OCI-LY3 (cell line): ENCODE measurements around the gene SH3BP5L.
A peak's percentile ranks its signal among the peaks of the same experiment; 100 is the strongest.

ENCODE experiments used
- H2AFZ ChIP-seq: fragments of 200-600, 300-600 bp; shearing (Covaris generic); 2 replicates; pipeline ENCODE4 v1.6.0; 2014; ENCODE audit warnings: antibody characterized with exemption, low read depth, low read length
- H3K27ac ChIP-seq: fragments of 200-600, 300-600 bp; sonication (generic); 2 replicates; pipeline ENCODE4 v1.5.1; 2014; ENCODE audit warnings: mild to moderate bottlenecking, low read length, moderate library complexity, mixed read lengths
- H3K27me3 ChIP-seq: fragments of 200-600, 300-600 bp; sonication (generic); 2 replicates; pipeline ENCODE4 v1.6.1; 2014; ENCODE audit warnings: low read depth, low read length, mixed read lengths
- H3K36me3 ChIP-seq: fragments of 200-600, 300-600 bp; sonication (generic); replicated peaks from 2 replicates; pipeline ENCODE3; 2014; ENCODE audit warnings: low read depth, low read length, mixed read lengths
- H3K4me1 ChIP-seq: fragments of 300-600, 200-600 bp; sonication (generic); 2 replicates; pipeline ENCODE4 v1.6.1; 2014; ENCODE audit warnings: low read length, mixed read lengths
- H3K4me2 ChIP-seq: fragments of 200-600, 300-600 bp; sonication (generic); 2 replicates; pipeline ENCODE4 v1.6.1; 2014; ENCODE audit warnings: low read length, mixed read lengths
- H3K4me3 ChIP-seq: fragments of 300-600, 200-600 bp; sonication (generic); 2 replicates; pipeline ENCODE4 v1.5.1; 2014; ENCODE audit warnings: antibody characterized with exemption, mild to moderate bottlenecking, low read length, moderate library complexity
- H3K79me2 ChIP-seq: fragments of 300-600, 200-600 bp; shearing (Covaris generic); 2 replicates; pipeline ENCODE4 v1.6.1; 2014; ENCODE audit warnings: mild to moderate bottlenecking, low read length, mixed read lengths
- H3K9ac ChIP-seq: fragments of 300-600, 200-600 bp; shearing (Covaris generic); 2 replicates; pipeline ENCODE4 v1.6.0; 2014; ENCODE audit warnings: mild to moderate bottlenecking, low read length, moderate library complexity
- H3K9me3 ChIP-seq: fragments of 200-600, 300-600 bp; shearing (Covaris generic); 2 replicates; pipeline ENCODE4 v1.6.1; 2014; ENCODE audit warnings: low read length, mixed read lengths; ENCODE audit not compliant: insufficient read depth
- H4K20me1 ChIP-seq: fragments of 200-600, 300-600 bp; sonication (generic); 2 replicates; pipeline ENCODE4 v1.6.1; 2016; ENCODE audit warnings: low read length, mixed read lengths; ENCODE audit not compliant: insufficient read depth
- CTCF ChIP-seq: fragments of 200-600, 300-600 bp; sonication (generic); IDR thresholded peaks from 2 replicates; pipeline ENCODE4 v1.5.1; 2014; ENCODE audit warnings: antibody characterized with exemption, low read length, low read depth
- EZH2phosphoT487 ChIP-seq: fragments of 200-600 bp; shearing (Covaris generic); IDR thresholded peaks from 2 replicates; pipeline ENCODE4 v1.6.1; 2018; ENCODE audit warnings: antibody characterized with exemption, mixed run types, low read depth

Gene SH3BP5L

DNA sequence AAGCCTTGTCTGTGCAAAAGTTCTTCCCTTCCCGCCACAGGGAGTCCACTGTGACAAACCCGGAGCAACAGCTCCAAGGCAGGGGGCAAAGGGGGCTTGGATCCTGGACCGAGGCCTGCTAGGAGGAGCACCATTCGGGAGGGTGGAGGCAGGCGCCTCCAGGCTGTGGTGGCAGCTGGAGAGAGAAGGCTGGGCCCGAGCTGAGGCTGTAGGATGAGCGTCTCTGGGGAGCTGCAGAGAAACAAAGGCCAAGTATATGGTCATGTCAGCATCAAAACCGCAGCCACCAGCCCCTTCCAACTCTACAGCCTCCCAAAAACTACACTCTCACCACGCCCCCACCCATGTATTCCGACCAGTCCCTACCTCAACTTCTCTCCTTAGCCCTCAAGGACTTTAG, 579 bp downstream of the SH3BP5L start:
- TF ChIP-seq EZH2phosphoT487 (no peak), CTCF (no peak)
- H2AFZ ChIP-seq, result peak overlapping the region; percentile 87; the same call in 1 of the 2 replicates

GRCh38 chr1:248824701-248825100, 1.0 kb downstream of the SH3BP5L start:
- H3K79me2 ChIP-seq, result peaks cover 33% of the 10 kb centered on the region
- H3K9ac ChIP-seq, result peak overlapping the region; percentile 91
- H3K9me3 ChIP-seq, result no peaks in the 10 kb centered on the region
- H3K27ac ChIP-seq, result no peak overlapping the region
- H3K4me3 ChIP-seq, result peak overlapping the region; percentile 86
- H3K27me3 ChIP-seq, result no peaks in the 10 kb centered on the region
- peak overlapping the region; percentile 95 for H3K4me2 ChIP-seq
- no peak overlapping the region for H2AFZ ChIP-seq
- peaks cover 38% of the 10 kb centered on the region for H3K36me3 ChIP-seq
- H3K4me1 ChIP-seq, result peaks cover 17% of the 10 kb centered on the region
- no peak for TF ChIP-seq CTCF
- TF ChIP-seq EZH2phosphoT487, result no peak
- peaks cover 14% of the 10 kb centered on the region for H4K20me1 ChIP-seq

More for the DNA sequence above, 579 bp downstream of the SH3BP5L start:
- Histone ChIP-seq H3K27me3 (no peaks in the 10 kb centered on the region), H3K4me2 (peak overlapping the region; percentile 95), H3K9ac (peak overlapping the region; percentile 91), H3K79me2 (peaks cover 33% of the 10 kb centered on the region), H3K9me3 (no peaks in the 10 kb centered on the region), H3K4me3 (peak overlapping the region; percentile 86), H4K20me1 (peaks cover 11% of the 10 kb centered on the region), H3K27ac (peak overlapping the region; percentile 83), H3K36me3 (peaks cover 35% of the 10 kb centered on the region), H3K4me1 (peaks cover 17% of the 10 kb centered on the region)

DNA sequence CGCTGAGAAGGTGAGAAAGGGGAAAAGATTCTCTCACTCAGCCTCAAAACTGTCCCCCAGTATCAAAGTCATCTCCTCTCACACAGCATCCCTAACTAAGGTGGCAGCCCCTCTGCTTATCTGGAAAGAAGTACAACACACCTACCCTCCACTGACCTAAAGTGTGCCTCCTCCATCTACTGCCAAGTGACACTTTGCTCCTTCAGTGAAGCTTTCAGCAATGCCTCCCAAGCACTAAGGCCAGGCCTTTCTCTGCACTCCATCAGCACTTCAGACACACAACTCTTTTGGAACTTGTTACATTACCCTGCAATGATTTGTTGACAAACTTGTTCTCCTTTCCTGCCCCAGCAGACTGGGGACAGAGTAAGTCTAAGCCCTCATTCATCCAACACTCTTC, 1.4 kb downstream of the SH3BP5L start:
- Histone ChIP-seq H3K36me3 (peaks cover 38% of the 10 kb centered on the region), H3K27me3 (no peaks in the 10 kb centered on the region), H3K9me3 (no peaks in the 10 kb centered on the region), H3K9ac (no peak overlapping the region), H3K4me2 (peak overlapping the region; percentile 95), H2AFZ (no peak overlapping the region), H3K79me2 (peaks cover 33% of the 10 kb centered on the region), H4K20me1 (peaks cover 14% of the 10 kb centered on the region), H3K4me3 (0 out of 2 replicates have a peak overlapping the region, but pooled peaks have one; percentile 86), H3K27ac (no peak overlapping the region), H3K4me1 (peaks cover 18% of the 10 kb centered on the region)
- TF ChIP-seq CTCF (no peak), EZH2phosphoT487 (no peak)

GRCh38 chr1:248823517-248824001, 2.2 kb downstream of the SH3BP5L start:
- Histone ChIP-seq H3K4me1 (peaks cover 25% of the 10 kb centered on the region), H3K27ac (no peak overlapping the region), H4K20me1 (peaks cover 15% of the 10 kb centered on the region), H3K4me3 (no peak overlapping the region), H3K9me3 (no peaks in the 10 kb centered on the region), H3K9ac (no peak overlapping the region), H3K79me2 (peaks cover 35% of the 10 kb centered on the region), H3K4me2 (no peak overlapping the region), H3K36me3 (peaks cover 38% of the 10 kb centered on the region), H2AFZ (no peak overlapping the region), H3K27me3 (no peaks in the 10 kb centered on the region)
- no peak for TF ChIP-seq CTCF
- TF ChIP-seq EZH2phosphoT487, result no peak
